ENCODE measurements around the gene PPP1R26.

Gene PPP1R26

GRCh38 chr9:135490166-135490870 is 10.7 kb downstream of the PPP1R26 start:
- DNase-seq, result no peak

GRCh38 chr9:135490980-135491464 is 11.4 kb downstream of the PPP1R26 start:
- DNase-seq, result no peak

DNA sequence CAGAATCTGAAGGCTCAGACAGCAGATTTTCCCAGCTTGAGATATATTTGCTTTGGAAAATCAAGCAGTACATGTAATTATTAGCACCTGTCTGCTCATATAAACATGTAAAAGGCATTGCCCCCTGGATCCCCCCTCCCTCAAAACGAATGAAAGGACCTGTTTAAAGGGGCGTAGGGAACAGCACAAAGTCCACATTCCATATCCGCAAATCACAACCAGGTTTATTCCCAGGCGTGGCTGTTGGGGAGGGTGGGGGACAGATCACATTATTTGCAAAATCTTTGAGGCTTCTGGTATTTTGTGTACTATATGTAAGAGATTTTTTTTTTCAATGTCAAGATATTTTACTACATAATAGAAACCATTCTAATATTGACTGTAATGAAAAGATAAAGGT is 12.2 kb downstream of the PPP1R26 start:
- DNase-seq, result no peak

DNA sequence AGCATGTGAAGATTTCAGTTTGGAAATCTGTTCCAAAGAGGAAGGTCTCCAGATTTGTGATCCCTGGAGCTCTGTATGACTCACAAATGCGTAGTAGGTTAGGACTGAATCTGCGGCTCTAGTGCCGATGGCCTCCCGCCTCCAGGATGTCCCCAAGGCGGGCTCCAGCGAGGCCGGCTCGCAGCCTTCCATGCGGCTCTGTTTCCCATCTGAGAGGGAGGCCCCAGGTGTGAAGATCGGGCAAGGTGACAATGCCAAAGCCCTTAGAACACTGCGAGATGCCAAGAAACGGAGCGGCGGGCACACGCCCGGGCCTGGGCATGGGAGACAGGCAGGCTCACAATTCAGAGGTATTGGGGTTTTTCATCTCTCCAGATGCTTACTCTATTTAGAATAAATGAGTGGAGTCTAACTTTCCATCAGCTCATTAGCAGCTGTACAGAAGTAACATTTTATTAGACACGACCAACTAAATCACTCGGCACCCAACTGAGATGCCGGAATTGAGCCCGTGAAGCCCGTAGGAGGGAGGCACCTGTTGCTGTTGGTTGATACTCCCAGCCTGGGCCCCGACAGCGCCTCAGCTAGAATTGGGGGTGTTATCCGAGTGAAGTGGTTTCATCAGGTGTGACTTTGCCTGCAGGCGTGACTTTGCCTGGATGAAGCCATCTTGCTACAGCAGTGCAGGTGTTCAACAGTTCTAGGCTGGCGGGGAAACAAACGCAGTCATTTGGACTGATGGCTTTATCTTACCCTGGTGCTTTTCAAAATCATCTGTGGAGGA is 13.5 kb downstream of the PPP1R26 start:
- DNase-seq, result no peak

GRCh38 chr9:135494791-135495559 is 15.4 kb downstream of the PPP1R26 start:
- no peak for DNase-seq

DNA sequence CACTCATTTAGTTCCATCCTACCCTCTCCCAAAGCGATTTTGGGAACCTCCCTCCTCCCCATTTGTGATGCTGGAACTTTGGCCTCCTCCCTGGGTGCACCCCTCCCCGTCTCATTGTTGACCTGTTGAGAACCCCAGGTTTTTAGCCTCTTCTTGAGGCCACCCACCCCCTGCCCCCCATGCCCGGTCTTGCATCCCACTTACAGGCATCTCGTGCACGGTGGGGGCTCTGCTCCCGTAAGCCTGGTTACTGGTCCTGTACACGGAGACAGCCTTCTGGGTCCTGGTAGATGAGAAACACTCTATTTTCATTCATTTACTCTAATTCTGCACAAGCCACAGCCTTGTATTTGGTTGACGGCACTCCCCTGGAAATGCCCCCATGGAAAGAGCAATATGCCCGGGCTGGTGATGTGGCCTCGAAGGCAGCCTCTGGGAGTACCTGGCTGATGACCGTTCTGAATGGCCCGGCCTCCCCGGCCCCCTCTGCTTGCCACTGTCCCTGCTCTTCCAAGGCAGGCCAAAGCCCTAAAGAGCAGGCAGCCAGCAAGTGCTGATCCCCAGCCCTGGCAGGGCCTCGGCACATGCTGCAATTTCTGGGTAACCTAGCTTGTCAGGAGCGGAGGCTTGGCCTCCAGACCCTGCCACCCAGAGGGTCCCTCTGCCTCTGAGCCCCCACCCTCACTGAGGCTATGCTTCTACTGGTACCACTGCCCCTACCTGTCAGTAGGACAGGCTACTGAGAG is 19.0 kb downstream of the PPP1R26 start:
- DNase-seq, result no peak

DNA sequence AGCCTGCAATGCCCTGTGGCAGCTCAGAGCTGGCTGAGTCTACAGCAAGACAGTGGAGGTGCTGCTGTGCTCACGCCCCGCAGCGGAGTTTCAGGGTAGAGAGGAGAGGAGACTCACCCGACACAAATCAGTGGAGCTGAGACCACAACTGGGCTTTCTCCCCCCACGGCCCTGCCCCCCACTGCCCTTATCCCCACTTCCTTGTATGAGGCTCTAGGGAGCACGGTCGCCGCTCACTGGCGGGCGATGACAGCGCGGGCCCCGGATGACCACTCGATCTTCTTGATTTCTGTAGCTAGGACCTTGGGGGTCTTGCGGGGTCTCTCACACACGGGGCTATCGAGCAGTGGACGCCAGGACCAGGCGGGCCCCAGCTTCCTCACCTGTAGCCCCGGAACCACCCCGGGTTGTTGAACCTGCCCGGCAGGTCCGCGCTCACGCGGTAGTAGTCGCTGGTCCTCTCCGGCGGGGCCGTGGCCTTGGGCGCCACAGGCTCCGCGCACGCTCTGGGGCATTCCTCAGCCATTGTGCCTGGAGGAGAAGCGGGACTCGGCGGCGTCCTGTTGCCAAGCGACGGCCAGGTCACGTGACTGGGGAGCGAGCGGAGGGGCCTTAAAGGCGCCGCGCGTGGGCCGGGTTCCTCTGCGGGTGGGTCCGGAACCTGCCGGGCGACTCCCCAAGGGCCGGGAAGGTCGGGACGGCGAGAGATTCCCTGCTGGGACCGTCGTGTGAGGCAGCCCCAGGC is 19.9 kb downstream of the PPP1R26 start:
- DNase-seq, result peak; percentile 94

DNA sequence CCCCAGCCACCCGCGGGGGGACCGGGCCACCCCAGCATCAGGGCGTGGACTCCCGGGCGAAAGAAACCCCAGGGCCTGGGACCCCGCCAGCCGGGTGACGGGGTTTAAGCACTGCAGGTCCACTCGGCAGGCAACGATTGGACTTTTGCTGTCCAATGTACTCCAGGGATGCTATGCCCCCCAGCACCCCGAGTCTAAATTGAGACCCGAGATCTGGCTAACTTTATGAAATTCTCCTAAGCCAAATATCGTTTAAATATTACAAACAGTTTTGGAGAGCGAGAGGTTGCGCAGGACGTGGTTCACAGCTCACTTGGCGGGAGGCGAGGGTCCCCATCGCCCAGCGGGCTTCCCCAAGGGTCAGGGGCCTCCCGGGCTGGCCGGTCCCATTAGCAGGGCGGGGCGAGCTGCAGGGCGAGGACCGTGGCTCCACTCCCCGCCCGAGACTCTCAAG is 20.5 kb downstream of the PPP1R26 start:
- peak; percentile 11 for DNase-seq

- DNase-seq, result peak; percentile 93
These were observed 21.1 kb downstream of the PPP1R26 start, which contains the start of gene MRPS2 for GRCh38 chr9:135500525-135501260. TSS of gene MRPS2 (plus strand) at chr9:135500682. CDS start at chr9:135500711, 29 bp downstream.

DNA sequence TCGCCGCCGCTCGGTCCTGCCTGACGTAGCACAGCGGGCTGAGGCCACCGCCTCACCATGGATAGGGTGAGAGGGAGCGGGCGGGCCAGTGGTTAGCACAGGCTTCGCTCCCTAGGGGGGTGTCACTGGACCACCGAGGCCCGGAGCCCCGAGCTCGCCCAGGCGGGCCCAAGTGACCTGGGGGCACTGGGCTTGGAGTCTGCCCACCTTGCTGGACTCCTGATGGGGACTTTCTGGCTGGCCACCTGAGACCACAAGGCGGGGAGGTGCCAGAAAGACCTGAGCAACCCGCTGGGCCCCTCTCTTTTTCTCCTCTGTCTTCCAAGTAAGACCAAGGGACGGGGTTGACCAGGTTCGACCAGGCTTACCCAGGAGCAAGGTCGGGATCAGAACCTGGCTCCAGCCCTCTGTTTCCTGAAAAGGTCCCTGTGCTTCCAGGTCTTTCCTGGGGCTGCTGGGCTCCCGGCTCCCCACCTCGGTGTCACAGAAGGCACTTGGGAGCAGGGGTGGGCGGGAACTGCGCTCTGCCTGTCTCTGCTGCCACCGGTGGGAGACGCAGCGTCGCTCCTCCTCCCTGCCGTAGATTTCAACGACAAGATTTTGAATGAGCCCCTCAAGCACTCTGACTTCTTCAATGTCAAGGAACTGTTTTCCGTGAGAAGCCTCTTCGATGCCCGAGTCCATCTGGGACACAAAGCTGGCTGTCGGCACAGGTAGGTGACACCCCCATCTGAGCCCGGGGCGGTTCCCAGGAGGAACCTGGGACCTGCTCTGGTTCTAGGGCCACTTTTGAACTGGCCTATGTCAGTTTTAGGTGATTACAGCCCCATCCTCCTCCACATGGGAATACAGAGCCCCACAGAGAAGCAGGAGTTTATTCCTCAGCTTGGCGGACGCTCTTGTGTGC is 21.9 kb downstream of the PPP1R26 start:
- peak; percentile 62 for DNase-seq

- DNase-seq, result no peak
These were observed 22.7 kb downstream of the PPP1R26 start for GRCh38 chr9:135502168-135502872.

- DNase-seq, result no peak
These were observed 23.3 kb downstream of the PPP1R26 start for GRCh38 chr9:135502873-135503321.

- no peak for DNase-seq
These were observed 24.0 kb downstream of the PPP1R26 start for GRCh38 chr9:135503371-135504261.

DNA sequence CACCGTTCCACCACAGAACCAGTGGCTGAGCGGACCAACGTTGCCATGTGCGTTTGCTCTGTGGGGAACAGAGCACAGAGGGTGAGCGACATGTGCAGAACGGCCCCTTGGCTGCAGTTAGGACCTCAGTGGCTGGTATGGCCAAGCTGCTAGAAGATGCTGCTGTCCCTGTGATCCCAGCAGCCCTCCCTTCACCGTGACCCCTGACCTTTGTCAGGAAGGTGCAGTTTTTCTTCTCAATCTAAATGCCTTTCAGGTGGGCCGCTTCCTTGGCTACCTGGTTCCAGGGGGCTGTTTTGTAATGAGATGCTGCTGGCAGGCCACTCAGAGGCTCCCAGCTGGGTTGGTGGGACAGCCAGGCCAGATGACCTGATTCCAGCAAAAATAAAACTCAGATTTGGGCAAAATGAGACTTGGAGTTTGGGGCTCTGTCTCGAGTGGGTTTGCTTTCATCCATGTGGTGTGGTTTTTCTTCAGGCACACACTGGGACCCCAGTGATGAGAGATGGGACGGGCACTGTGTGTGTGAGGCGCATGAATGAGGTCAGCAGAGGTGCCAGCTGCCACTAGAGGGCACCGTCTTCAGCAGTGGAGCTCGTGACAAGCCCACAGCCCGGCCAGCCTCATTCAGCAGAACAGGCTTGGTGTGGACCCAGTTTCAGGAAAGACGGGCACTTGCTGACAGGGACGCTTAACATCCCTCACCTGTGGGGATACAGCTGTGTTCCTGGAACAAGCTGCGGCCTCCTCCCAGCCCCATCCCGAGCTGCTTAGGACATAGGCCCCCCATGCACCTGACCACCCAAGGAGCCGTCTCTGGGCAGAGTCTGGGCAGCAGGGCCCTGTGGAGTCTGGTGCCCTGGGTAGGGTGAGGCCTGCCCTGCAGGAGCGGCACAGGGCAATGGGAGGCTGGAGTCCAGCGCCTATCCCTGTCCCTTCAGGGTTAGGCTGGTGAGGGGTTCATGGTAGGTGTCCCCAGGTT is 25.0 kb downstream of the PPP1R26 start:
- DNase-seq, result peak; percentile 71

GRCh38 chr9:135505406-135506187 is 26.0 kb downstream of the PPP1R26 start:
- no peak for DNase-seq

All from suppressor macrophage treated with lipopolysaccharide for 4 hours (primary cell).